Measurements from ENCODE around the gene PTPN13. TPM values are rescaled to one million over a fixed set of nuclear protein-coding genes. Genes with fewer than 3 reads are reported as not detected.
"Not testable (repeated sequence)": the region's sequence is repeated elsewhere in the genome, so short reads cannot be mapped to it uniquely, and the experiment has no call there.

Gene PTPN13
- total and polyA plus RNA-seq, 4 donors = 21.7 to 170 (median 44.6) TPM

- H3K27me3 ChIP-seq (ENCODE audit: control insufficient read depth, insufficient read depth, low read length) = no peaks in the 10 kb centered on the region
- H3K27ac ChIP-seq (ENCODE audit: low read depth, low read length) = no peak overlapping the region
- H3K36me3 ChIP-seq (ENCODE audit: control insufficient read depth, insufficient read depth, low read length) = no peaks in the 10 kb centered on the region
- DNase-seq (ENCODE audit: low read depth in 4 of 6, low spot score in 6 of 6) = no peak
- H3K9me3 ChIP-seq (ENCODE audit: control insufficient read depth, insufficient read depth, low read length) = no peaks in the 10 kb centered on the region
- no peaks in the 10 kb centered on the region for H3K4me1 ChIP-seq (ENCODE audit: control insufficient read depth, insufficient read depth, low read length)
- 96% methylated on average over 2 of the region's 2 CpGs for WGBS (ENCODE audit: insufficient coverage)
- no peak overlapping the region for H3K4me3 ChIP-seq (ENCODE audit: low read depth, low read length)
Observed at GRCh38 chr4:86683167-86683566, 89.1 kb downstream of the PTPN13 start.

- no peak for DNase-seq (ENCODE audit: low read depth in 4 of 6, low spot score in 6 of 6)
- Histone ChIP-seq H3K4me1 (ENCODE audit: control insufficient read depth, insufficient read depth, low read length) (no peaks in the 10 kb centered on the region), H3K36me3 (ENCODE audit: control insufficient read depth, insufficient read depth, low read length) (no peaks in the 10 kb centered on the region), H3K27me3 (ENCODE audit: control insufficient read depth, insufficient read depth, low read length) (no peaks in the 10 kb centered on the region), H3K9me3 (ENCODE audit: control insufficient read depth, insufficient read depth, low read length) (no peaks in the 10 kb centered on the region), H3K4me3 (ENCODE audit: low read depth, low read length) (no peak overlapping the region), H3K27ac (ENCODE audit: low read depth, low read length) (no peak overlapping the region)
- 88% methylated on average over 1 of the region's 2 CpGs for whole genome bisulfite sequencing (ENCODE audit: insufficient coverage)
Observed at GRCh38 chr4:86683983-86684382, 89.9 kb downstream of the PTPN13 start.

GRCh38 chr4:86685401-86685800 lies 91.3 kb downstream of the PTPN13 start:
- Histone ChIP-seq H3K27ac (ENCODE audit: low read depth, low read length) (no peak overlapping the region), H3K4me1 (ENCODE audit: control insufficient read depth, insufficient read depth, low read length) (no peaks in the 10 kb centered on the region)
- WGBS (ENCODE audit: insufficient coverage) = no CpG with 5 or more reads among the region's 3 CpGs

GRCh38 chr4:86686741-86687140 lies 92.6 kb downstream of the PTPN13 start:
- Histone ChIP-seq H3K27ac (ENCODE audit: low read depth, low read length) (no peak overlapping the region), H3K4me1 (ENCODE audit: control insufficient read depth, insufficient read depth, low read length) (no peaks in the 10 kb centered on the region), H3K36me3 (ENCODE audit: control insufficient read depth, insufficient read depth, low read length) (no peaks in the 10 kb centered on the region), H3K27me3 (ENCODE audit: control insufficient read depth, insufficient read depth, low read length) (no peaks in the 10 kb centered on the region), H3K4me3 (ENCODE audit: low read depth, low read length) (no peak overlapping the region), H3K9me3 (ENCODE audit: control insufficient read depth, insufficient read depth, low read length) (no peaks in the 10 kb centered on the region)
- DNase-seq (ENCODE audit: low read depth in 4 of 6, low spot score in 6 of 6) = no peak
- WGBS (ENCODE audit: insufficient coverage) = no CpG with 5 or more reads among the region's 3 CpGs

More at GRCh38 chr4:86685401-86685800, 91.3 kb downstream of the PTPN13 start:
- Histone ChIP-seq H3K4me3 (ENCODE audit: low read depth, low read length) (no peak overlapping the region), H3K9me3 (ENCODE audit: control insufficient read depth, insufficient read depth, low read length) (no peaks in the 10 kb centered on the region), H3K36me3 (ENCODE audit: control insufficient read depth, insufficient read depth, low read length) (no peaks in the 10 kb centered on the region), H3K27me3 (ENCODE audit: control insufficient read depth, insufficient read depth, low read length) (no peaks in the 10 kb centered on the region)
- DNase-seq (ENCODE audit: low read depth in 4 of 6, low spot score in 6 of 6) = no peak

GRCh38 chr4:86688026-86688425 lies 93.9 kb downstream of the PTPN13 start:
- WGBS (ENCODE audit: insufficient coverage) = 60% methylated on average over 1 of the region's 2 CpGs
- DNase-seq (ENCODE audit: low read depth in 4 of 6, low spot score in 6 of 6) = no peak
- no peak overlapping the region for H3K4me3 ChIP-seq (ENCODE audit: low read depth, low read length)

GRCh38 chr4:86704601-86705000 lies 110.5 kb downstream of the PTPN13 start:
- H3K27ac ChIP-seq (ENCODE audit: low read depth, low read length) = no peak overlapping the region
- no peaks in the 10 kb centered on the region for H3K4me1 ChIP-seq (ENCODE audit: control insufficient read depth, insufficient read depth, low read length)
- H3K9me3 ChIP-seq (ENCODE audit: control insufficient read depth, insufficient read depth, low read length) = no peaks in the 10 kb centered on the region
- WGBS (ENCODE audit: insufficient coverage) = no CpG with 5 or more reads among the region's 3 CpGs
- DNase-seq (ENCODE audit: low read depth in 4 of 6, low spot score in 6 of 6) = no peak
- H3K27me3 ChIP-seq (ENCODE audit: control insufficient read depth, insufficient read depth, low read length) = no peaks in the 10 kb centered on the region
- H3K36me3 ChIP-seq (ENCODE audit: control insufficient read depth, insufficient read depth, low read length) = no peaks in the 10 kb centered on the region
- H3K4me3 ChIP-seq (ENCODE audit: low read depth, low read length) = no peak overlapping the region

More at GRCh38 chr4:86688026-86688425, 93.9 kb downstream of the PTPN13 start:
- H3K27ac ChIP-seq (ENCODE audit: low read depth, low read length) = no peak overlapping the region
- H3K4me1 ChIP-seq (ENCODE audit: control insufficient read depth, insufficient read depth, low read length) = no peaks in the 10 kb centered on the region
- H3K36me3 ChIP-seq (ENCODE audit: control insufficient read depth, insufficient read depth, low read length) = no peaks in the 10 kb centered on the region
- H3K9me3 ChIP-seq (ENCODE audit: control insufficient read depth, insufficient read depth, low read length) = no peaks in the 10 kb centered on the region
- no peaks in the 10 kb centered on the region for H3K27me3 ChIP-seq (ENCODE audit: control insufficient read depth, insufficient read depth, low read length)

GRCh38 chr4:86706923-86707597 lies 112.9 kb downstream of the PTPN13 start:
- no peaks in the 10 kb centered on the region for H3K4me1 ChIP-seq (ENCODE audit: control insufficient read depth, insufficient read depth, low read length)
- no peak overlapping the region for H3K27ac ChIP-seq (ENCODE audit: low read depth, low read length)
- no peak overlapping the region for H3K4me3 ChIP-seq (ENCODE audit: low read depth, low read length)
- no peak for DNase-seq (ENCODE audit: low read depth in 4 of 6, low spot score in 6 of 6)
- H3K9me3 ChIP-seq (ENCODE audit: control insufficient read depth, insufficient read depth, low read length) = no peaks in the 10 kb centered on the region
- WGBS (ENCODE audit: insufficient coverage) = no CpG with 5 or more reads among the region's 2 CpGs
- H3K27me3 ChIP-seq (ENCODE audit: control insufficient read depth, insufficient read depth, low read length) = no peaks in the 10 kb centered on the region
- no peaks in the 10 kb centered on the region for H3K36me3 ChIP-seq (ENCODE audit: control insufficient read depth, insufficient read depth, low read length)

GRCh38 chr4:86717651-86718050 lies 123.5 kb downstream of the PTPN13 start:
- Histone ChIP-seq H3K27me3 (ENCODE audit: control insufficient read depth, insufficient read depth, low read length) (no peaks in the 10 kb centered on the region), H3K4me1 (ENCODE audit: control insufficient read depth, insufficient read depth, low read length) (no peaks in the 10 kb centered on the region), H3K36me3 (ENCODE audit: control insufficient read depth, insufficient read depth, low read length) (peaks cover 4% of the 10 kb centered on the region), H3K4me3 (ENCODE audit: low read depth, low read length) (no peak overlapping the region), H3K27ac (ENCODE audit: low read depth, low read length) (no peak overlapping the region), H3K9me3 (ENCODE audit: control insufficient read depth, insufficient read depth, low read length) (no peaks in the 10 kb centered on the region)
- DNase-seq (ENCODE audit: low read depth in 4 of 6, low spot score in 6 of 6) = no peak

GRCh38 chr4:86718152-86718551 lies 124.0 kb downstream of the PTPN13 start:
- Histone ChIP-seq H3K9me3 (ENCODE audit: control insufficient read depth, insufficient read depth, low read length) (no peaks in the 10 kb centered on the region), H3K27me3 (ENCODE audit: control insufficient read depth, insufficient read depth, low read length) (no peaks in the 10 kb centered on the region), H3K27ac (ENCODE audit: low read depth, low read length) (no peak overlapping the region), H3K4me3 (ENCODE audit: low read depth, low read length) (no peak overlapping the region), H3K36me3 (ENCODE audit: control insufficient read depth, insufficient read depth, low read length) (peaks cover 4% of the 10 kb centered on the region), H3K4me1 (ENCODE audit: control insufficient read depth, insufficient read depth, low read length) (no peaks in the 10 kb centered on the region)
- no peak for DNase-seq (ENCODE audit: low read depth in 4 of 6, low spot score in 6 of 6)
- WGBS (ENCODE audit: insufficient coverage) = 92% methylated on average over 2 of the region's 3 CpGs

GRCh38 chr4:86719149-86719548 lies 125.0 kb downstream of the PTPN13 start:
- H3K27ac ChIP-seq (ENCODE audit: low read depth, low read length); DNase-seq (ENCODE audit: low read depth in 4 of 6, low spot score in 6 of 6); H3K36me3 ChIP-seq (ENCODE audit: control insufficient read depth, insufficient read depth, low read length); H3K27me3 ChIP-seq (ENCODE audit: control insufficient read depth, insufficient read depth, low read length); H3K9me3 ChIP-seq (ENCODE audit: control insufficient read depth, insufficient read depth, low read length); H3K4me3 ChIP-seq (ENCODE audit: low read depth, low read length); H3K4me1 ChIP-seq (ENCODE audit: control insufficient read depth, insufficient read depth, low read length): not testable (repeated sequence)
- no CpG with 5 or more reads among the region's 3 CpGs for WGBS (ENCODE audit: insufficient coverage)

Measured in spinal cord (tissue), 10 donors.